Prostate gland (tissue), 2 donors: ENCODE measurements around the gene SLC25A17. TPM values are rescaled to one million over a fixed set of nuclear protein-coding genes. Genes with fewer than 3 reads are reported as not detected.
A peak's percentile ranks its signal among the peaks of the same experiment; 100 is the strongest.

ENCODE experiments used
- DNase-seq: peaks from one replicate; pipeline ENCODE4 v3.0.0-alpha.2; 2019; ENCODE audit warnings: low spot score
- H3K27ac ChIP-seq, 2 donors: fragments of 200-600 bp; sonication (generic); 2 replicates each; pipeline ENCODE4 v1.5.1; 2017 to 2019
- H3K27me3 ChIP-seq: fragments of 200-600 bp; sonication (generic); replicated peaks from 2 replicates; pipeline ENCODE4 v1.5.1; 2019; ENCODE audit not compliant: insufficient read depth
- H3K36me3 ChIP-seq, 2 donors: fragments of 200-600 bp; sonication (generic); 1 replicate in 1 of 2; 2 replicates in 1 of 2; pipeline versions ENCODE4 v1.5.1 to v1.8.1; 2017 to 2019
- H3K4me1 ChIP-seq: fragments of 200-600 bp; sonication (generic); replicated peaks from 2 replicates; pipeline ENCODE4 v1.5.1; 2019
- H3K4me3 ChIP-seq, 2 donors: fragments of 200-600 bp; sonication (generic); 2 replicates each; pipeline ENCODE4 v1.5.1; 2017 to 2019
- H3K9me3 ChIP-seq: fragments of 200-600 bp; sonication (generic); 2 replicates; pipeline ENCODE4 v1.5.1; 2017
- CTCF ChIP-seq, 4 experiments: fragments of 200-600 bp in 2 of 4; fragments of 450-650 bp in 2 of 4; sonication (generic) in 2 of 4; IDR thresholded peaks; 1 replicate in 3 of 4; 2 replicates in 1 of 4; pipeline ENCODE4 v1.5.1; 2016 to 2019; ENCODE audit warnings: antibody characterized with exemption in 4 of 4, mild to moderate bottlenecking in 2 of 4, moderate library complexity in 2 of 4
- POLR2A ChIP-seq: fragments of 450-650 bp; IDR thresholded peaks from one replicate; pipeline ENCODE4 v1.6.1; 2016; ENCODE audit warnings: antibody characterized with exemption, mild to moderate bottlenecking
- POLR2AphosphoS5 ChIP-seq: sonication (generic); formaldehyde crosslinking; IDR thresholded peaks from one replicate; pipeline ENCODE4 v1.6.1; 2017; ENCODE audit warnings: antibody characterized with exemption
- WGBS: methylation state at CpG from one replicate; pipeline ENCODE4 v1.1.5; 2018; 5-methylcytosine and 5-hydroxymethylcytosine counted together
- intact Hi-C: fragments of 100-400 bp; cut with DNase I; formaldehyde crosslinking; loops from one replicate; pipeline ENCODE4 v1.14.2; 2022
- total RNA-seq, 2 donors: library from RNA; depleted of rRNA; stranded (reverse); fragments of >200 nt; gene quantifications; one replicate each; pipeline ENCODE4 v1.1.0, GENCODE V29; 2016

The SLC25A17 gene
- total RNA-seq, 2 donors from 2014 or later = 27.8 to 28.0 TPM

- intact Hi-C loops = no loop called here
These were observed 78.0 kb downstream of the SLC25A17 start for GRCh38 chr22:40741116-40741515.

GRCh38 chr22:40739721-40740120 lies 79.4 kb downstream of the SLC25A17 start:
- DNase-seq = no peak
- H3K4me3 ChIP-seq = no peak overlapping the region
- H3K9me3 ChIP-seq = no peaks in the 10 kb centered on the region
- intact Hi-C loops = no loop called here
- H3K4me1 ChIP-seq = no peaks in the 10 kb centered on the region
- 69% methylated on average over 3 of the region's 3 CpGs for WGBS
- no peak overlapping the region for H3K27ac ChIP-seq
- TF ChIP-seq CTCF (IDR thresholded peaks at IDR 0.05) (no peak), POLR2A (no peak), POLR2AphosphoS5 (no peak)
- H3K27me3 ChIP-seq = no peaks in the 10 kb centered on the region
- H3K36me3 ChIP-seq = no peaks in the 10 kb centered on the region

More at GRCh38 chr22:40741116-40741515, 78.0 kb downstream of the SLC25A17 start:
- Histone ChIP-seq H3K27me3 (no peaks in the 10 kb centered on the region), H3K4me3 (no peak overlapping the region), H3K36me3 (no peaks in the 10 kb centered on the region), H3K9me3 (no peaks in the 10 kb centered on the region), H3K27ac (no peak overlapping the region), H3K4me1 (no peaks in the 10 kb centered on the region)
- 54% methylated on average over 4 of the region's 4 CpGs for WGBS
- DNase-seq = no peak
- TF ChIP-seq POLR2A (no peak), POLR2AphosphoS5 (no peak), CTCF (IDR thresholded peaks at IDR 0.05) (no peak)

- Histone ChIP-seq H3K4me3 (no peak overlapping the region), H3K27me3 (no peaks in the 10 kb centered on the region), H3K4me1 (peaks cover 4% of the 10 kb centered on the region), H3K9me3 (no peaks in the 10 kb centered on the region), H3K36me3 (no peaks in the 10 kb centered on the region), H3K27ac (no peak overlapping the region)
- DNase-seq = no peak
- 96% methylated on average over 4 of the region's 4 CpGs for WGBS
- TF ChIP-seq POLR2A = no peak
- TF ChIP-seq POLR2AphosphoS5 = no peak
- no peak for TF ChIP-seq CTCF (IDR thresholded peaks at IDR 0.05)
- intact Hi-C loops = no loop called here
These were observed 85.2 kb downstream of the SLC25A17 start for GRCh38 chr22:40733919-40734318.

GRCh38 chr22:40732999-40733292 lies 86.2 kb downstream of the SLC25A17 start:
- TF ChIP-seq POLR2AphosphoS5 (no peak), CTCF (IDR thresholded peaks at IDR 0.05) (no peak), POLR2A (no peak)
- peaks cover 4% of the 10 kb centered on the region for H3K4me1 ChIP-seq
- WGBS = 17% methylated on average over 2 of the region's 2 CpGs

GRCh38 chr22:40729284-40729683 lies 89.9 kb downstream of the SLC25A17 start:
- Histone ChIP-seq H3K4me1 (peaks cover 4% of the 10 kb centered on the region), H3K4me3 (no peak overlapping the region), H3K27me3 (no peaks in the 10 kb centered on the region), H3K27ac (no peak overlapping the region), H3K9me3 (no peaks in the 10 kb centered on the region), H3K36me3 (no peaks in the 10 kb centered on the region)
- intact Hi-C loops = no loop called here
- DNase-seq = no peak
- 81% methylated on average over 6 of the region's 6 CpGs for WGBS
- TF ChIP-seq POLR2A = no peak
- TF ChIP-seq POLR2AphosphoS5 = no peak
- no peak for TF ChIP-seq CTCF (IDR thresholded peaks at IDR 0.05)

More at GRCh38 chr22:40732999-40733292, 86.2 kb downstream of the SLC25A17 start:
- Histone ChIP-seq H3K4me3 (no peak overlapping the region), H3K27ac (peak overlapping the region; percentile 71 to 73), H3K36me3 (no peaks in the 10 kb centered on the region), H3K9me3 (no peaks in the 10 kb centered on the region), H3K27me3 (no peaks in the 10 kb centered on the region)
- no peak for DNase-seq
- intact Hi-C loops = no loop called here
